K562 (cell line): ENCODE measurements around the gene CTRB2.

Experiments used
- CEBPB ChIP-seq: fragments of 450-650 bp; IDR thresholded peaks from 2 replicates; pipeline ENCODE4 v1.6.1; 2016; ENCODE audit warnings: missing genetic modification characterization, missing compliant biosample characterization
- EZH2 ChIP-seq: IDR thresholded peaks from 2 replicates; pipeline ENCODE4 v1.6.1; 2012; ENCODE audit warnings: low read depth, mild to moderate bottlenecking, inconsistent platforms, low read length, borderline replicate concordance
- FOSL1 ChIP-seq: fragments of 200-800 bp; sonication (Bioruptor generic); conservative IDR thresholded peaks from 2 replicates; pipeline ENCODE4 v1.6.1; 2016; ENCODE audit warnings: missing genetic modification characterization, missing compliant biosample characterization
- GTF2F1 ChIP-seq: IDR thresholded peaks from 2 replicates; pipeline ENCODE4 v1.6.1; 2011; ENCODE audit warnings: low read depth, low read length, improper control_type of control experiment
- HNRNPLL ChIP-seq: fragments of 200-400 bp; formaldehyde crosslinking; IDR thresholded peaks from 2 replicates; pipeline ENCODE4 v1.6.1; 2017; ENCODE audit warnings: low read length, low read depth, mild to moderate bottlenecking; ENCODE audit not compliant: poor library complexity, severe bottlenecking
- KLF10 ChIP-seq: fragments of 250-450 bp; sonication (Bioruptor Pico); IDR thresholded peaks from 2 replicates; pipeline ENCODE4 v1.6.1; 2021; ENCODE audit warnings: matching md5 sums
- NCOA2 ChIP-seq, 2 experiments: fragments of 450-650 bp; IDR thresholded peaks; 2 replicates each; pipeline ENCODE4 v1.6.1; 2018; ENCODE audit warnings: mild to moderate bottlenecking in 2 of 2, moderate library complexity in 1 of 2; ENCODE audit not compliant: partially characterized antibody in 2 of 2
- SNRNP70 ChIP-seq: fragments of 200-400 bp; formaldehyde crosslinking; optimal IDR thresholded peaks from 2 replicates; pipeline ENCODE3; 2017; ENCODE audit warnings: low read depth, low read length
- SRSF9 ChIP-seq: fragments of 200-400 bp; formaldehyde crosslinking; IDR thresholded peaks from 2 replicates; pipeline ENCODE4 v1.6.1; 2017; ENCODE audit warnings: low read depth, low read length, borderline replicate concordance
- TEAD4 ChIP-seq, 2 experiments: sonication (generic) in 1 of 2; formaldehyde crosslinking in 1 of 2; IDR thresholded peaks; 2 replicates each; pipeline versions ENCODE4 v1.6.1 to v1.8.0; 2012 to 2022; ENCODE audit warnings: borderline replicate concordance in 1 of 2, inconsistent platforms in 1 of 2, low read length in 1 of 2, mild to moderate bottlenecking in 1 of 2, missing genetic modification reagents in 1 of 2
- ZBTB11 ChIP-seq, 3 experiments: fragments of 200-800 bp in 1 of 3; fragments of 250-450 bp in 1 of 3; fragments of 450-650 bp in 1 of 3; sonication (Bioruptor Pico) in 1 of 3; sonication (Bioruptor generic) in 1 of 3; formaldehyde crosslinking in 1 of 3; IDR thresholded peaks; 2 replicates each; pipeline versions ENCODE4 v1.6.1 to v1.8.0; 2016 to 2022; ENCODE audit warnings: mild to moderate bottlenecking in 2 of 3, missing genetic modification characterization in 2 of 3, missing compliant biosample characterization in 1 of 3, moderate library complexity in 1 of 3
- ZBTB7A ChIP-seq: IDR thresholded peaks from 2 replicates; pipeline ENCODE4 v1.6.1; 2011; ENCODE audit warnings: low read depth, mild to moderate bottlenecking, low read length, moderate library complexity, borderline replicate concordance; ENCODE audit not compliant: control insufficient read depth
- TF ChIP-seq, protein P1 (sequence below), 3 experiments: IDR thresholded peaks in 2 of 3; conservative IDR thresholded peaks in 1 of 3; 2 replicates each; pipeline ENCODE4 v1.5.1; 2011 to 2012; ENCODE audit warnings: low read length in 3 of 3, mild to moderate bottlenecking in 3 of 3, control low read depth in 2 of 3, improper control_type of control experiment in 1 of 3, inconsistent platforms in 1 of 3, low read depth in 1 of 3, mixed read lengths in 1 of 3, moderate library complexity in 1 of 3; ENCODE audit not compliant: insufficient read depth in 2 of 3
- TF ChIP-seq, protein P2 (sequence below), 2 experiments: IDR thresholded peaks; 2 replicates each; pipeline ENCODE4 v1.6.1; 2011; ENCODE audit warnings: borderline replicate concordance in 1 of 2, control low read depth in 1 of 2, low read depth in 1 of 2, low read length in 1 of 2, mild to moderate bottlenecking in 1 of 2, mixed read lengths in 1 of 2, moderate library complexity in 1 of 2; ENCODE audit not compliant: insufficient read depth in 1 of 2, insufficient read length in 1 of 2, poor library complexity in 1 of 2, severe bottlenecking in 1 of 2; ENCODE audit errors: extremely low read depth in 1 of 2

DNA sequence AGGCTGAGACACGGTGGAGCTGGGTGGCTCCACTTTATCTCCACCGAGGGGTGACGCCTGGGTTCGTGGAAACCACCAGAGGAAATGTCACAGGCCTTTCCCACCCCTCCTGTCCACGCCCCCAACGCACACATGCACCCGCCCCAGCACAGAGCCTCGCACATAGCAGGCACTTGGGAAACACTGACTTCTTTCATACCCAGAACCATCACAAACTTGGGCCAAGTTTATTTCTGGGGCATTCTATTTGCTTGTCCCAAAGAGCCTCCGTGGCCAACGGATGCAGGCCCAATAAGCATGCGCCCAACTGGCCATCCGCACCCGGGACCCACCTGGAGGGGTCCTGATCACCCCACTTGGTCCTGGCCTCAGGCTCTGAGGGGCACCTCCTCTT is 41.2 kb upstream of the CTRB2 start:
- TF ChIP-seq GTF2F1, result no peak
- TF ChIP-seq NCOA2 (IDR thresholded peaks at IDR 0.05; ENCODE audit: partially characterized antibody in 2 of 2), result no peak
- TF ChIP-seq, protein P1, sequence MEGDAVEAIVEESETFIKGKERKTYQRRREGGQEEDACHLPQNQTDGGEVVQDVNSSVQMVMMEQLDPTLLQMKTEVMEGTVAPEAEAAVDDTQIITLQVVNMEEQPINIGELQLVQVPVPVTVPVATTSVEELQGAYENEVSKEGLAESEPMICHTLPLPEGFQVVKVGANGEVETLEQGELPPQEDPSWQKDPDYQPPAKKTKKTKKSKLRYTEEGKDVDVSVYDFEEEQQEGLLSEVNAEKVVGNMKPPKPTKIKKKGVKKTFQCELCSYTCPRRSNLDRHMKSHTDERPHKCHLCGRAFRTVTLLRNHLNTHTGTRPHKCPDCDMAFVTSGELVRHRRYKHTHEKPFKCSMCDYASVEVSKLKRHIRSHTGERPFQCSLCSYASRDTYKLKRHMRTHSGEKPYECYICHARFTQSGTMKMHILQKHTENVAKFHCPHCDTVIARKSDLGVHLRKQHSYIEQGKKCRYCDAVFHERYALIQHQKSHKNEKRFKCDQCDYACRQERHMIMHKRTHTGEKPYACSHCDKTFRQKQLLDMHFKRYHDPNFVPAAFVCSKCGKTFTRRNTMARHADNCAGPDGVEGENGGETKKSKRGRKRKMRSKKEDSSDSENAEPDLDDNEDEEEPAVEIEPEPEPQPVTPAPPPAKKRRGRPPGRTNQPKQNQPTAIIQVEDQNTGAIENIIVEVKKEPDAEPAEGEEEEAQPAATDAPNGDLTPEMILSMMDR (IDR thresholded peaks at IDR 0.05 in 2 of 3, conservative IDR thresholded peaks at IDR 0.05 in 1 of 3; ENCODE audit: insufficient read depth in 2 of 3, low read depth in 1 of 3, low read length in 3 of 3), result no peak
- no peak for TF ChIP-seq HNRNPLL
- no peak for TF ChIP-seq KLF10 (CRISPR knock-in tag)
- no peak for TF ChIP-seq CEBPB
- TF ChIP-seq SNRNP70, result no peak
- no peak for TF ChIP-seq FOSL1 (tag)
- TF ChIP-seq ZBTB11 (CRISPR knock-in tag; IDR thresholded peaks at IDR 0.05), result no peak
- no peak for TF ChIP-seq EZH2
- TF ChIP-seq ZBTB7A, result no peak
- TF ChIP-seq SRSF9, result no peak
- TF ChIP-seq, protein P2, sequence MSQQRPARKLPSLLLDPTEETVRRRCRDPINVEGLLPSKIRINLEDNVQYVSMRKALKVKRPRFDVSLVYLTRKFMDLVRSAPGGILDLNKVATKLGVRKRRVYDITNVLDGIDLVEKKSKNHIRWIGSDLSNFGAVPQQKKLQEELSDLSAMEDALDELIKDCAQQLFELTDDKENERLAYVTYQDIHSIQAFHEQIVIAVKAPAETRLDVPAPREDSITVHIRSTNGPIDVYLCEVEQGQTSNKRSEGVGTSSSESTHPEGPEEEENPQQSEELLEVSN (IDR thresholded peaks at IDR 0.05; ENCODE audit: borderline replicate concordance in 1 of 2, extremely low read depth in 1 of 2, insufficient read depth in 1 of 2, insufficient read length in 1 of 2, low read depth in 1 of 2, low read length in 1 of 2, poor library complexity in 1 of 2, severe bottlenecking in 1 of 2), result no peak
- TF ChIP-seq TEAD4 (IDR thresholded peaks at IDR 0.05; ENCODE audit: low read length), result no peak
- no peak for TF ChIP-seq TEAD4 (CRISPR knock-in tag; IDR thresholded peaks at IDR 0.05; ENCODE audit: borderline replicate concordance)
